NCI-H2227 (cell line): Measurements from ENCODE around the gene KIRREL1.
A peak's percentile ranks its signal among the peaks of the same experiment; 100 is the strongest.

Source experiments
- DNase-seq: peaks from one replicate; lab custom pipeline; 2025; ENCODE audit not compliant: unreplicated experiment; lab: John Stamatoyannopoulos, UW

The KIRREL1 gene

GRCh38 chr1:158027508-158027907, 34.1 kb downstream of the KIRREL1 start:
- DNase-seq: no peak

- no peak for DNase-seq
These were observed 35.5 kb downstream of the KIRREL1 start for GRCh38 chr1:158028969-158029368.

- DNase-seq: no peak
These were observed 41.6 kb downstream of the KIRREL1 start for GRCh38 chr1:158035014-158035413.

- DNase-seq: peak; percentile 25
These were observed 42.6 kb downstream of the KIRREL1 start for GRCh38 chr1:158035976-158036583.

GRCh38 chr1:158037008-158037865, 43.8 kb downstream of the KIRREL1 start:
- no peak for DNase-seq

GRCh38 chr1:158037866-158038359, 44.5 kb downstream of the KIRREL1 start:
- no peak for DNase-seq

GRCh38 chr1:158038793-158039192, 45.3 kb downstream of the KIRREL1 start:
- no peak for DNase-seq

GRCh38 chr1:158039380-158039779, 45.9 kb downstream of the KIRREL1 start:
- no peak for DNase-seq

GRCh38 chr1:158040323-158040722, 46.9 kb downstream of the KIRREL1 start:
- DNase-seq: no peak

- DNase-seq: no peak
These were observed 49.8 kb downstream of the KIRREL1 start for GRCh38 chr1:158043232-158043631.

GRCh38 chr1:158045639-158046038, 52.2 kb downstream of the KIRREL1 start:
- no peak for DNase-seq

- no peak for DNase-seq
These were observed 53.5 kb downstream of the KIRREL1 start for GRCh38 chr1:158046715-158047510.

GRCh38 chr1:158048371-158049067, 55.1 kb downstream of the KIRREL1 start:
- DNase-seq: no peak

- no peak for DNase-seq
These were observed 56.4 kb downstream of the KIRREL1 start for GRCh38 chr1:158049853-158050252.

- DNase-seq: no peak
These were observed 59.8 kb downstream of the KIRREL1 start for GRCh38 chr1:158053276-158053675.

GRCh38 chr1:158054721-158055120, 61.3 kb downstream of the KIRREL1 start:
- no peak for DNase-seq

GRCh38 chr1:158055854-158056253, 62.4 kb downstream of the KIRREL1 start:
- no peak for DNase-seq

GRCh38 chr1:158056498-158056897, 63.1 kb downstream of the KIRREL1 start:
- no peak for DNase-seq

GRCh38 chr1:158058237-158058985, 65.0 kb downstream of the KIRREL1 start:
- DNase-seq: no peak

- no peak for DNase-seq
These were observed 66.5 kb downstream of the KIRREL1 start for GRCh38 chr1:158059984-158060383.
